ENCODE results near the gene THBS2.
"Not testable (repeated sequence)": the region's sequence is repeated elsewhere in the genome, so short reads cannot be mapped to it uniquely, and the experiment has no call there.

The THBS2 gene

DNA sequence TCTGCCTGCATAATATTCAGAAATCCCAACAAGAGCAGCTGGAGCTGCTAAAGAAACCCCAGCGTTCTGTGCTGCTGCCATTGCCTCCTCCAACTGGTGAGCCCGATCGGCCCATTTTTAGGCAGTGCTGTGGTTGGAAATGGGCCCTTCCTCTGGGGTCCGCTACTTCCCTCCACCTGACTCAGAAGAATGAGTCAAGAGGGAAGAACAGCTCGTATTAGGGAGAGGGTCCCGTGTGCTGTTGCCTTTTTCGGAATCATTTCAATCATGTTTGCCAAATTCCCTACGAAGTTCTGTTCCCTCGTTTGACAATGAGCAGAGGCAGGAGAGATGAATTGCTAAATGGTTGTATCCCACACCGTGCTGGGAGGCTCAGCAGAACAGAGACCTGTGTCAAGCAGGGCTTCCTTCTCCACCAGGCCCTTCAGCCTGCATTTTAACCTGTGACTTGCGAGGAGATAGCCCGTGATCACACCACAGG lies 38.4 kb downstream of the THBS2 start:
- Histone ChIP-seq H2BK120ac (ENCODE audit: low read depth, low read length) (no peak overlapping the region), H3K4ac (ENCODE audit: low read depth, low read length) (no peak overlapping the region), H3K9ac (ENCODE audit: low read length) (no peak overlapping the region), H3K18ac (ENCODE audit: low read length) (no peak overlapping the region), H3K4me1 (ENCODE audit: control insufficient read depth, low read depth, low read length) (no peaks in the 10 kb centered on the region), H2AK5ac (ENCODE audit: low read length) (no peak overlapping the region), H3K4me2 (ENCODE audit: low read length) (no peak overlapping the region), H3K36me3 (ENCODE audit: control insufficient read depth, insufficient read depth, low read length) (no peaks in the 10 kb centered on the region), H3K79me1 (ENCODE audit: low read length) (no peaks in the 10 kb centered on the region), H2BK15ac (replicated peaks; ENCODE audit: low read depth) (no peak overlapping the region), H3K56ac (ENCODE audit: low read length) (no peak overlapping the region), H3K27me3 (ENCODE audit: insufficient read depth, low read length, poor library complexity) (no peaks in the 10 kb centered on the region), H3K79me2 (ENCODE audit: control insufficient read depth, insufficient read depth, low read length) (no peaks in the 10 kb centered on the region), H4K5ac (ENCODE audit: low read length) (no peak overlapping the region), H2BK5ac (ENCODE audit: low read length) (no peak overlapping the region), H3K27ac (ENCODE audit: low read depth, low read length) (no peak overlapping the region), H3K23ac (ENCODE audit: low read length) (no peak overlapping the region), H3K4me3 (ENCODE audit: low read length) (no peak overlapping the region), H4K8ac (ENCODE audit: low read depth, low read length) (no peak overlapping the region)
- no CpG with 5 or more reads among the region's 12 CpGs for WGBS (ENCODE audit: extremely low coverage, insufficient coverage, low lambda C conversion rate)
- DNase-seq = peak; percentile 5

DNA sequence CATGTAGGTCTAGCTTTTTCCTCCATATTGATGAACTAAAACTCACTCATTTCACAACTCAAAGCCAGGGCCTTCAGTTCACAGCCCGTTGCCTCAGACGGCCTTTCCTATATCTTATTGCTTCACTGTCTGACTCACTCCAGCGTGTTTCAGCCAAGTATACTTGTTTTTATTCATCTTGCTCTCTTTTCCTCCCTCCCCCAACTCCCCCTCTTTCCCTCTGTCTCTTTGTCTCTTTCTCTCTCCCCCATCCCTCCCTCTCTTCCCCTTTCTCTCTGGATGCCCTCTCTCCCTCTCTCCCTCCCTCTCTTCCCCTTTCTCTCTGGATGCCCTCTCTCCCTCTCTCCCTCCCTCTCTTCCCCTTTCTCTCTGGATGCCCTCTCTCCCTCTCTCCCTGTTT lies 38.9 kb downstream of the THBS2 start:
- not testable (repeated sequence) for H4K5ac ChIP-seq (ENCODE audit: low read length); H3K27ac ChIP-seq (ENCODE audit: low read depth, low read length); H2BK120ac ChIP-seq (ENCODE audit: low read depth, low read length)

DNA sequence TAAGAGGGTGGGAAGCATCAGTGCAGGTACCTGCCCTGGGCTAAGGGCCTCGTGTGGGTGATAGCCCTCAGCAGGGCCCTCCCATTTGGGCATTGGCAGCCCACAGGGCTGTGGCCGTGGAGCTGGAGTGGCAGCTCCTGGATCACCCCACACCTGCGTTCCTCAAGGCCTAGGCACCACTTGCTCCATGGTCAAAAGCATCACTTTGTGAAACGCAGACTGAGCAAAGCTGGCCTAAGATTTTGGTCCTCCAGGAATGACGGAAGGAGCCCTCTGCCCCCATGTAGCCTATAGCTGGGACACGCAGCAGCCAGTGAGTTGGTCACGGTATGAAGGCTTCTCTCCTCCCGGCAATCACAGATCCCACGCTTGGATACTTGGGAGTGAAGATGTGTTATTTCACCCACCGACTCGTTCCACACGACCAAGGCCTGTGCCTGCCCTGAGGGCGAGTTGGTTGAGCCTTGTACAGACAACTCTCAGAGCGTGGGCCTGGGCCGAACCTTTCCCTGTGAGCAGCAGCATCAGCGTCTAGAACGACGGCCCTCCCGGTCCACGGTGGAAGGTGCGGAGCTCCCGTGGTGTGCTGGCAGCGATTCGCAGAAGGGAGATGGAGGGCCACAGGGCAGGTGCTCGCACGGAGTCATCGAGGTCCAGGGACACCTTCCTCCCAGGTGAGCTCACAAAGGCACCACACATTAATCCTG lies 39.7 kb downstream of the THBS2 start:
- H3K4me2 ChIP-seq (ENCODE audit: low read length) = no peak overlapping the region
- no peaks in the 10 kb centered on the region for H3K4me1 ChIP-seq (ENCODE audit: control insufficient read depth, low read depth, low read length)
- no peak overlapping the region for H2BK5ac ChIP-seq (ENCODE audit: low read length)
- no peaks in the 10 kb centered on the region for H3K27me3 ChIP-seq (ENCODE audit: insufficient read depth, low read length, poor library complexity)
- WGBS (ENCODE audit: extremely low coverage, insufficient coverage, low lambda C conversion rate) = no CpG with 5 or more reads among the region's 27 CpGs
- H3K23ac ChIP-seq (ENCODE audit: low read length) = no peak overlapping the region
- peak overlapping the region; percentile 97 for H3K4ac ChIP-seq (ENCODE audit: low read depth, low read length)
- H4K8ac ChIP-seq (ENCODE audit: low read depth, low read length) = no peak overlapping the region
- no peak overlapping the region for H2AK5ac ChIP-seq (ENCODE audit: low read length)
- H3K4me3 ChIP-seq (ENCODE audit: low read length) = no peak overlapping the region
- no peak for DNase-seq
- H3K36me3 ChIP-seq (ENCODE audit: control insufficient read depth, insufficient read depth, low read length) = no peaks in the 10 kb centered on the region
- H3K9ac ChIP-seq (ENCODE audit: low read length) = no peak overlapping the region
- H2BK120ac ChIP-seq (ENCODE audit: low read depth, low read length) = no peak overlapping the region
- no peaks in the 10 kb centered on the region for H3K79me2 ChIP-seq (ENCODE audit: control insufficient read depth, insufficient read depth, low read length)
- no peak overlapping the region for H2BK15ac ChIP-seq (replicated peaks; ENCODE audit: low read depth)
- H3K18ac ChIP-seq (ENCODE audit: low read length) = no peak overlapping the region
- H3K27ac ChIP-seq (ENCODE audit: low read depth, low read length) = no peak overlapping the region
- H3K79me1 ChIP-seq (ENCODE audit: low read length) = no peaks in the 10 kb centered on the region
- no peak overlapping the region for H4K5ac ChIP-seq (ENCODE audit: low read length)
- H3K56ac ChIP-seq (ENCODE audit: low read length) = no peak overlapping the region

More for the DNA sequence above, 38.9 kb downstream of the THBS2 start:
- H3K4ac ChIP-seq (ENCODE audit: low read depth, low read length); H2BK5ac ChIP-seq (ENCODE audit: low read length); H3K18ac ChIP-seq (ENCODE audit: low read length); H3K27me3 ChIP-seq (ENCODE audit: insufficient read depth, low read length, poor library complexity); H3K4me1 ChIP-seq (ENCODE audit: control insufficient read depth, low read depth, low read length); H4K8ac ChIP-seq (ENCODE audit: low read depth, low read length); H3K36me3 ChIP-seq (ENCODE audit: control insufficient read depth, insufficient read depth, low read length); H3K56ac ChIP-seq (ENCODE audit: low read length); H3K4me3 ChIP-seq (ENCODE audit: low read length); H3K4me2 ChIP-seq (ENCODE audit: low read length); H3K79me2 ChIP-seq (ENCODE audit: control insufficient read depth, insufficient read depth, low read length); H2BK15ac ChIP-seq (replicated peaks; ENCODE audit: low read depth); H3K9ac ChIP-seq (ENCODE audit: low read length); H3K23ac ChIP-seq (ENCODE audit: low read length); H2AK5ac ChIP-seq (ENCODE audit: low read length); H3K79me1 ChIP-seq (ENCODE audit: low read length); DNase-seq: not testable (repeated sequence)
- no CpG with 5 or more reads among the region's 3 CpGs for WGBS (ENCODE audit: extremely low coverage, insufficient coverage, low lambda C conversion rate)

DNA sequence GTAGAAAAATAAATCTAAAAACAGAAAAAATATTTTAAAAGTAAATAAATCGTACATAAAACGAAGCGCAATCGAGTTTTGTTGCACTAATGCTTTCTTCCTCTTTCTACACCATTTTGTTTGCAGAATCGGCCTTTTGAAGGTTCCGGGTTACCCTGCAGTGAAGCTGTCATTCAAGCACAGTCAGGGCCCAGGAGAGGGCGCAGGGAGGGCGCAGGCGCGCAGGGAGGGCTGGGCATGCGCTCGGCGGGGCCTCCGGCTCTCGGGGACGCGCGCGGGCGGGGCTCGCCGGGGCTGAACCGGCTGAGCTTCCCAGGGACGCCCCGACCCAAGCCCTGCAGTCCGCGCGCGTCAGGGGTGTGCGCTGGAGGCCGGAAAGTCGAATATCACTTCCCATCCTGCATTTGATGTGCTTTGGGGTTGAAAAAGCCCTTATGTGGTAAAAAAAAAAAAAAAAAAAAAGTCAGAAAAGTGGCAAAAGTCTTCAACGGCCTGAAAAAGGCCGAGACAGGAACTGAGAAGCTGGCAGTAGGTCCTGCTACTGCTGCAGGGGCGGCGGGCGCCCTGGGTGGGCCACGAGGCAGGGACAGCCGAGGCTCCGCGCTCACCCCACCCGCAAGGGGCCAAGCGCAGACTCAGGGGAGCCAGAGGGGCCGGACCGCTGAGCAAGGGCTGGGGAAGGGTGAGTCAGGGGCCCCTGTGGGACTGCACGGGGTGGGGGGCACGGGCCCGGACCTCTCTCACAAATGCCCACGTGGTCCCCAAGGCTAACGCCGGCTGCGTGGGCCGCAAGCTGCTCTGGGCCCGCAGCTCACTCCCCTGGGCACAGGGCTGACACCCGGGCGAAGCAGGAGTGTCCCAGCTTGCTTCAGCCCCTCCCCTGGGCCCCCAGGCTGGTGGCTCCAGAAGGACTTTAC lies 40.5 kb downstream of the THBS2 start:
- peak overlapping the region; percentile 78 for H3K18ac ChIP-seq (ENCODE audit: low read length)
- no peak overlapping the region for H4K8ac ChIP-seq (ENCODE audit: low read depth, low read length)
- peak overlapping the region; percentile 23 for H3K4me2 ChIP-seq (ENCODE audit: low read length)
- H3K56ac ChIP-seq (ENCODE audit: low read length) = peak overlapping the region; percentile 58
- H3K79me2 ChIP-seq (ENCODE audit: control insufficient read depth, insufficient read depth, low read length) = no peaks in the 10 kb centered on the region
- H2AK5ac ChIP-seq (ENCODE audit: low read length) = no peak overlapping the region
- H3K79me1 ChIP-seq (ENCODE audit: low read length) = no peaks in the 10 kb centered on the region
- H3K27me3 ChIP-seq (ENCODE audit: insufficient read depth, low read length, poor library complexity) = no peaks in the 10 kb centered on the region
- no peak overlapping the region for H3K4me3 ChIP-seq (ENCODE audit: low read length)
- WGBS (ENCODE audit: extremely low coverage, insufficient coverage, low lambda C conversion rate) = no CpG with 5 or more reads among the region's 56 CpGs
- H2BK5ac ChIP-seq (ENCODE audit: low read length) = no peak overlapping the region
- H3K23ac ChIP-seq (ENCODE audit: low read length) = no peak overlapping the region
- H3K27ac ChIP-seq (ENCODE audit: low read depth, low read length) = no peak overlapping the region
- H3K4me1 ChIP-seq (ENCODE audit: control insufficient read depth, low read depth, low read length) = no peaks in the 10 kb centered on the region
- H3K9ac ChIP-seq (ENCODE audit: low read length) = peak overlapping the region; percentile 40
- H2BK15ac ChIP-seq (replicated peaks; ENCODE audit: low read depth) = no peak overlapping the region
- H2BK120ac ChIP-seq (ENCODE audit: low read depth, low read length) = no peak overlapping the region
- peak overlapping the region; percentile 97 for H3K4ac ChIP-seq (ENCODE audit: low read depth, low read length)
- H4K5ac ChIP-seq (ENCODE audit: low read length) = no peak overlapping the region
- H3K36me3 ChIP-seq (ENCODE audit: control insufficient read depth, insufficient read depth, low read length) = no peaks in the 10 kb centered on the region
- peak; percentile 93 for DNase-seq

DNA sequence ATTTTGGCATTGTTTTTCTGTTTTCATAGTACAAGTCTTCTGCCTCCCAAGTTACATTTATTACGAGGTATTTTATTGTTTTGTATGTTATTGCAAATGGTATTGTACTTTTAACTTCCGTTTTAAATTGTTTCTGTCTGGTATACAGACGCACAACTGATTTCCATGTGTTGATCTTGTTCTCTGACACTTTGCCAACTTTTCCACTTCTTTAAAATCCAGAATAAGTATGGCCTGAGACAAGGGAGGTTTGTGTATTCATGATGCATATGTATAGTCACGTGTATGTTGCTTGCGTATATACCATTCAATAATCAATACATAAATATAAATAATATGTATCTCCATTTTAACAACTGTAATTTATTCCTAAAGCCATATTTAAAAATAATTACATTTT lies 41.2 kb downstream of the THBS2 start:
- Histone ChIP-seq H4K8ac (ENCODE audit: low read depth, low read length) (no peak overlapping the region), H3K4me1 (ENCODE audit: control insufficient read depth, low read depth, low read length) (no peaks in the 10 kb centered on the region), H3K36me3 (ENCODE audit: control insufficient read depth, insufficient read depth, low read length) (no peaks in the 10 kb centered on the region), H3K4me3 (ENCODE audit: low read length) (no peak overlapping the region), H3K23ac (ENCODE audit: low read length) (no peak overlapping the region), H3K27me3 (ENCODE audit: insufficient read depth, low read length, poor library complexity) (no peaks in the 10 kb centered on the region), H2BK120ac (ENCODE audit: low read depth, low read length) (no peak overlapping the region), H2BK5ac (ENCODE audit: low read length) (no peak overlapping the region), H3K9ac (ENCODE audit: low read length) (no peak overlapping the region), H3K79me2 (ENCODE audit: control insufficient read depth, insufficient read depth, low read length) (no peaks in the 10 kb centered on the region), H2BK15ac (replicated peaks; ENCODE audit: low read depth) (no peak overlapping the region), H4K5ac (ENCODE audit: low read length) (no peak overlapping the region), H2AK5ac (ENCODE audit: low read length) (no peak overlapping the region), H3K4ac (ENCODE audit: low read depth, low read length) (no peak overlapping the region), H3K18ac (ENCODE audit: low read length) (no peak overlapping the region), H3K56ac (ENCODE audit: low read length) (no peak overlapping the region), H3K27ac (ENCODE audit: low read depth, low read length) (no peak overlapping the region), H3K79me1 (ENCODE audit: low read length) (no peaks in the 10 kb centered on the region), H3K4me2 (ENCODE audit: low read length) (no peak overlapping the region)
- WGBS (ENCODE audit: extremely low coverage, insufficient coverage, low lambda C conversion rate) = 100% methylated on average over 1 of the region's 5 CpGs
- no peak for DNase-seq

Measured in mesendoderm (in vitro differentiated cells).